GM12878 (cell line): ENCODE results near the gene B3GNT8. TPM values are rescaled to one million over a fixed set of nuclear protein-coding genes. Genes with fewer than 3 reads are reported as not detected.

ENCODE experiments used
- ATAC-seq: fragments of 200-7000 bp; cut with Tn5 transposase; 3 replicates; pipeline ENCODE4 v1.9.1; 2020; ENCODE audit warnings: mild to moderate bottlenecking, moderate library complexity
- BruUV-seq: library from RNA; stranded (reverse); fragments of 400-500 nt; replicated peaks from 2 replicates; lab custom pipeline; 2021; lab: Mats Ljungman, UMichigan
- CTCF ChIA-PET: fragments of 300-600 bp; sonication (Branson Sonifier 250); formaldehyde crosslinking; extraction: SDS; loops from one replicate; lab custom pipeline; 2021; ENCODE audit warnings: inconsistent platforms; lab: Yijun Ruan, JAX
- POLR2A ChIA-PET: fragments of 350-600 bp; formaldehyde crosslinking; extraction: SDS; loops from one replicate; lab custom pipeline; 2021; ENCODE audit warnings: inconsistent platforms; lab: Charles Lee
- RAD21 ChIA-PET: fragments of 300-600 bp; sonication (Branson Sonifier 250); formaldehyde crosslinking; loops from one replicate; lab custom pipeline; 2023; ENCODE audit warnings: antibody characterized with exemption; ENCODE audit not compliant: unreplicated experiment; lab: Charles Lee
- SMC1A ChIA-PET: fragments of 300-600 bp; sonication (Branson Sonifier 250); formaldehyde crosslinking; loops from one replicate; lab custom pipeline; 2023; ENCODE audit not compliant: unreplicated experiment, uncharacterized antibody; lab: Charles Lee
- DNase-seq: peaks from one replicate; pipeline ENCODE4 v3.0.0-alpha.2; 2011; ENCODE audit warnings: low read depth, low spot score
- FAIRE-seq: peaks from 3 replicates; lab custom pipeline; 2011; peaks lifted over from hg19 to GRCh38; lab: Jason Lieb, UNC
- H2AFZ ChIP-seq: 2 replicates; pipeline ENCODE4 v1.6.0; 2011; ENCODE audit warnings: low read depth, low read length, control low read depth; ENCODE audit not compliant: control insufficient read depth
- H3K27ac ChIP-seq: 2 replicates; pipeline ENCODE4 v1.5.1; 2011; ENCODE audit warnings: control low read depth; ENCODE audit not compliant: control insufficient read depth, insufficient read depth
- H3K27me3 ChIP-seq, 2 experiments: replicated peaks in 1 of 2; 2 replicates each; pipeline versions ENCODE4 v1.6.0 to v1.6.1; 2011; ENCODE audit warnings: low read length in 1 of 2; ENCODE audit not compliant: control insufficient read depth in 2 of 2, insufficient read depth in 2 of 2
- H3K36me3 ChIP-seq, 2 experiments: 2 replicates each; pipeline ENCODE4 v1.5.1; 2011; ENCODE audit warnings: low read length in 1 of 2; ENCODE audit not compliant: control insufficient read depth in 2 of 2, insufficient read depth in 2 of 2
- H3K4me1 ChIP-seq: 2 replicates; pipeline ENCODE4 v1.6.1; 2011; ENCODE audit warnings: mild to moderate bottlenecking, low read length, moderate library complexity, mixed read lengths; ENCODE audit not compliant: control insufficient read depth, insufficient read depth
- H3K4me2 ChIP-seq: 2 replicates; pipeline ENCODE4 v1.6.0; 2011; ENCODE audit warnings: control low read depth; ENCODE audit not compliant: control insufficient read depth, insufficient read depth
- H3K4me3 ChIP-seq: fragments of 200-600 bp; sonication (generic); 2 replicates; pipeline ENCODE4 v1.5.1; 2016
- H3K79me2 ChIP-seq: 2 replicates; pipeline ENCODE4 v1.6.0; 2011; ENCODE audit warnings: low read length; ENCODE audit not compliant: control insufficient read depth, insufficient read depth
- H3K9ac ChIP-seq: 2 replicates; pipeline ENCODE4 v1.8.0; 2011; ENCODE audit warnings: low read length, control low read depth, mixed read lengths; ENCODE audit not compliant: control insufficient read depth, insufficient read depth
- H3K9me3 ChIP-seq: replicated peaks from 3 replicates; pipeline ENCODE4 v1.5.1; 2011; ENCODE audit warnings: mild to moderate bottlenecking, low read length; ENCODE audit not compliant: control insufficient read depth, insufficient read depth
- H4K20me1 ChIP-seq: 2 replicates; pipeline ENCODE4 v1.6.0; 2011; ENCODE audit not compliant: control insufficient read depth, insufficient read depth
- POU2F2 ChIP-seq: IDR thresholded peaks from 3 replicates; pipeline ENCODE4 v1.6.1; 2011; ENCODE audit warnings: low read depth, mild to moderate bottlenecking, low read length, borderline replicate concordance
- RBBP5 ChIP-seq: fragments of 200-600 bp; sonication (generic); conservative IDR thresholded peaks from 2 replicates; pipeline ENCODE4 v1.6.1; 2016
- SMAD5 ChIP-seq: IDR thresholded peaks from 2 replicates; pipeline ENCODE4 v1.6.1; 2016; ENCODE audit warnings: antibody characterized with exemption, low read depth
- TARDBP ChIP-seq: IDR thresholded peaks from 2 replicates; pipeline ENCODE4 v1.6.1; 2016; ENCODE audit warnings: borderline replicate concordance
- TCF3 ChIP-seq: IDR thresholded peaks from 2 replicates; pipeline ENCODE4 v1.6.1; 2012; ENCODE audit warnings: low read depth, mild to moderate bottlenecking, low read length, borderline replicate concordance; ENCODE audit not compliant: insufficient read depth
- WRNIP1 ChIP-seq: IDR thresholded peaks from 2 replicates; pipeline ENCODE4 v1.6.1; 2011; ENCODE audit warnings: low read depth, low read length, improper control_type of control experiment, borderline replicate concordance
- WGBS: methylation state at CpG from one replicate; pipeline ENCODE4 v1.1.6; 2016; ENCODE audit warnings: low lambda C conversion rate; ENCODE audit not compliant: insufficient replicate concordance, insufficient coverage; ENCODE audit errors: missing lambda C conversion rate; 5-methylcytosine and 5-hydroxymethylcytosine counted together
- in situ Hi-C: fragments of 300-500 bp; cut with MboI; formaldehyde crosslinking; loops from 9 replicates; pipeline ENCODE4 v1.14.3; 2018; ENCODE audit warnings: mixed read lengths
- intact Hi-C: fragments of 100-400 bp; cut with micrococcal nuclease; formaldehyde crosslinking; loops from one replicate; pipeline ENCODE4 v1.14.2; 2022; ENCODE audit not compliant: unreplicated experiment
- polyA plus RNA-seq, 11 experiments: library from polyadenylated mRNA; depleted of rRNA in 4 of 11; unstranded in 6 of 11; stranded (reverse) in 5 of 11; fragments of >200 nt; fragmentation: Nextera tagmentation in 4 of 11; fragmentation: Illumina TruSeq in 1 of 11; extraction: Ambion mirVana in 4 of 11; extraction: Trizol in 1 of 11; gene quantifications; 1 replicate in 1 of 11; 2 replicates in 10 of 11; pipeline versions ENCODE4 v1.2.1 to v1.2.3, GENCODE V29; 2011 to 2016; ENCODE audit warnings: inconsistent platforms in 2 of 11, missing spikeins in 2 of 11, low read depth in 1 of 11
- total RNA-seq, 4 experiments: library from RNA; depleted of rRNA in 3 of 4; stranded (reverse); fragments of >200 nt in 3 of 4; fragmentation: Illumina TruSeq in 1 of 4; extraction: Trizol in 1 of 4; gene quantifications; 2 replicates each; pipeline versions ENCODE4 v1.2.1 to v1.2.3, GENCODE V29; 2013 to 2021
- TF ChIP-seq, protein P1 (sequence below): fragments of 150-350 bp; IDR thresholded peaks from 2 replicates; pipeline ENCODE4 v1.6.1; 2014; ENCODE audit warnings: mild to moderate bottlenecking, low read depth, low read length
- TF ChIP-seq, protein P2 (sequence below): IDR thresholded peaks from 2 replicates; pipeline ENCODE4 v1.6.1; 2011; ENCODE audit warnings: borderline replicate concordance, low read depth, mild to moderate bottlenecking, moderate library complexity, low read length; ENCODE audit not compliant: insufficient read depth, poor library complexity, severe bottlenecking
- TF ChIP-seq, protein P3 (sequence below): fragments of 450-650 bp; formaldehyde crosslinking; IDR thresholded peaks from 2 replicates; pipeline ENCODE4 v1.4.0; 2022; ENCODE audit warnings: mild to moderate bottlenecking, moderate library complexity
- TF ChIP-seq, protein P4 (sequence below): fragments of 450-650 bp; IDR thresholded peaks from 2 replicates; pipeline ENCODE4 v1.6.1; 2016; ENCODE audit warnings: mild to moderate bottlenecking

B3GNT8 gene
- total and polyA plus RNA-seq, 10 of the 15 experiments (the other 5 are each of a cell fraction or from before 2014, with no cell fraction given): 0.06 to 1.2 (median 0.31) TPM; not detected in 4

DNA sequence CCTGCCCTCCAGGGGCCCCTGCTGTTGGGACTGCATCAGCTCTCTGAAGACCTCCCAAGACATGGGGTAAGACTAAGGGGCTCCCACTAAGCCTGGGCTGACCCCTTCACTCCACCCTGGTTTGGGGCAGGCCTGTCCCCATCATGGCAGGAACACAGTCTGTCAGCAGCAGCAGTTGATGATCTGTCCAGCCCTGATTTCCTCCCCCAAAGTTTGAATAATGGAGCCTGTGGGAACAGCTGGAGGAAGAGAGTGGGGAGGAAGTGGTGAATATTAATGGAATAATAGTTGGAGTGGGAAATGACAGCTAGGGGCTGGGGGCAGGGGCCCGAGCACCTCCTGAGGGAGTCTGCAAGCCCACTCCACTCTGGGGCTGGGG lies 1.3 kb upstream of the B3GNT8 start:
- no peak; the same call in 2 of the 3 replicates for ATAC-seq
- POLR2A ChIA-PET: interaction anchor here (0.6 to 1.5 kb wide), 5 partner anchors 11 to 211 kb away, joined by 3 to 9 read pairs (median 4); partner anchors contain the start of gene DMAC2
- BruUV-seq: no TSS peak
- Histone ChIP-seq H3K4me1 (peaks cover 9% of the 10 kb centered on the region), H3K9me3 (no peaks in the 10 kb centered on the region), H4K20me1 (no peaks in the 10 kb centered on the region; the same call in 1 of the 2 replicates), H3K27me3 (no peaks in the 10 kb centered on the region), H2AFZ (no peak overlapping the region), H3K9ac (0 out of 2 replicates have a peak overlapping the region, but pooled peaks have one; percentile 5), H3K27ac (peak overlapping the region; percentile 67), H3K4me3 (no peak overlapping the region), H3K4me2 (peak overlapping the region; percentile 52), H3K36me3 (peaks cover 10 to 19% of the 10 kb centered on the region in 2 experiments), H3K79me2 (no peaks in the 10 kb centered on the region; the same call in 1 of the 2 replicates)
- in situ Hi-C loops (no loop called here), intact Hi-C loops (no loop called here)
- no peak for DNase-seq
- FAIRE-seq: no peak
- RAD21 ChIA-PET: interaction anchor here (1.0 to 1.6 kb wide), 2 partner anchors 11 to 77 kb away, joined by 3 read pairs; no protein-coding TSS in a partner anchor
- WGBS: 71% methylated on average over 1 of the region's 1 CpG
- CTCF ChIA-PET: interaction anchor here (0.7 to 1.9 kb wide), 4 partner anchors 9 to 20 kb away, joined by 3 to 8 read pairs (median 4); partner anchors contain the start of gene DMAC2
- TF ChIP-seq TCF3: no peak
- no peak for TF ChIP-seq WRNIP1
- no peak for TF ChIP-seq RBBP5
- TF ChIP-seq, protein P1, sequence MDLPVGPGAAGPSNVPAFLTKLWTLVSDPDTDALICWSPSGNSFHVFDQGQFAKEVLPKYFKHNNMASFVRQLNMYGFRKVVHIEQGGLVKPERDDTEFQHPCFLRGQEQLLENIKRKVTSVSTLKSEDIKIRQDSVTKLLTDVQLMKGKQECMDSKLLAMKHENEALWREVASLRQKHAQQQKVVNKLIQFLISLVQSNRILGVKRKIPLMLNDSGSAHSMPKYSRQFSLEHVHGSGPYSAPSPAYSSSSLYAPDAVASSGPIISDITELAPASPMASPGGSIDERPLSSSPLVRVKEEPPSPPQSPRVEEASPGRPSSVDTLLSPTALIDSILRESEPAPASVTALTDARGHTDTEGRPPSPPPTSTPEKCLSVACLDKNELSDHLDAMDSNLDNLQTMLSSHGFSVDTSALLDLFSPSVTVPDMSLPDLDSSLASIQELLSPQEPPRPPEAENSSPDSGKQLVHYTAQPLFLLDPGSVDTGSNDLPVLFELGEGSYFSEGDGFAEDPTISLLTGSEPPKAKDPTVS: no peak
- TF ChIP-seq, protein P2, sequence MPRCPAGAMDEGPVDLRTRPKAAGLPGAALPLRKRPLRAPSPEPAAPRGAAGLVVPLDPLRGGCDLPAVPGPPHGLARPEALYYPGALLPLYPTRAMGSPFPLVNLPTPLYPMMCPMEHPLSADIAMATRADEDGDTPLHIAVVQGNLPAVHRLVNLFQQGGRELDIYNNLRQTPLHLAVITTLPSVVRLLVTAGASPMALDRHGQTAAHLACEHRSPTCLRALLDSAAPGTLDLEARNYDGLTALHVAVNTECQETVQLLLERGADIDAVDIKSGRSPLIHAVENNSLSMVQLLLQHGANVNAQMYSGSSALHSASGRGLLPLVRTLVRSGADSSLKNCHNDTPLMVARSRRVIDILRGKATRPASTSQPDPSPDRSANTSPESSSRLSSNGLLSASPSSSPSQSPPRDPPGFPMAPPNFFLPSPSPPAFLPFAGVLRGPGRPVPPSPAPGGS: no peak
- TF ChIP-seq, protein P3, sequence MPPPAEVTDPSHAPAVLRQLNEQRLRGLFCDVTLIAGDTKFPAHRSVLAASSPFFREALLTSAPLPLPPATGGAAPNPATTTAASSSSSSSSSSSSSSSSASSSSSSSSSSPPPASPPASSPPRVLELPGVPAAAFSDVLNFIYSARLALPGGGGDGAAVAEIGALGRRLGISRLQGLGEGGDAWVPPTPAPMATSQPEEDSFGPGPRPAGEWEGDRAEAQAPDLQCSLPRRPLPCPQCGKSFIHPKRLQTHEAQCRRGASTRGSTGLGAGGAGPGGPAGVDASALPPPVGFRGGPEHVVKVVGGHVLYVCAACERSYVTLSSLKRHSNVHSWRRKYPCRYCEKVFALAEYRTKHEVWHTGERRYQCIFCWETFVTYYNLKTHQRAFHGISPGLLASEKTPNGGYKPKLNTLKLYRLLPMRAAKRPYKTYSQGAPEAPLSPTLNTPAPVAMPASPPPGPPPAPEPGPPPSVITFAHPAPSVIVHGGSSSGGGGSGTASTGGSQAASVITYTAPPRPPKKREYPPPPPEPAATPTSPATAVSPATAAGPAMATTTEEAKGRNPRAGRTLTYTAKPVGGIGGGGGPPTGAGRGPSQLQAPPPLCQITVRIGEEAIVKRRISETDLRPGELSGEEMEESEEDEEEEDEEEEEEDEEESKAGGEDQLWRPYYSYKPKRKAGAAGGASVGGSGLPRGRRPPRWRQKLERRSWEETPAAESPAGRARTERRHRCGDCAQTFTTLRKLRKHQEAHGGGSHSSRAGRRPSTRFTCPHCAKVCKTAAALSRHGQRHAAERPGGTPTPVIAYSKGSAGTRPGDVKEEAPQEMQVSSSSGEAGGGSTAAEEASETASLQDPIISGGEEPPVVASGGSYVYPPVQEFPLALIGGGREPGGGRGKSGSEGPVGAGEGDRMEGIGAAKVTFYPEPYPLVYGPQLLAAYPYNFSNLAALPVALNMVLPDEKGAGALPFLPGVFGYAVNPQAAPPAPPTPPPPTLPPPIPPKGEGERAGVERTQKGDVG: no peak
- no peak for TF ChIP-seq TARDBP
- TF ChIP-seq SMAD5: no peak
- TF ChIP-seq, protein P4, sequence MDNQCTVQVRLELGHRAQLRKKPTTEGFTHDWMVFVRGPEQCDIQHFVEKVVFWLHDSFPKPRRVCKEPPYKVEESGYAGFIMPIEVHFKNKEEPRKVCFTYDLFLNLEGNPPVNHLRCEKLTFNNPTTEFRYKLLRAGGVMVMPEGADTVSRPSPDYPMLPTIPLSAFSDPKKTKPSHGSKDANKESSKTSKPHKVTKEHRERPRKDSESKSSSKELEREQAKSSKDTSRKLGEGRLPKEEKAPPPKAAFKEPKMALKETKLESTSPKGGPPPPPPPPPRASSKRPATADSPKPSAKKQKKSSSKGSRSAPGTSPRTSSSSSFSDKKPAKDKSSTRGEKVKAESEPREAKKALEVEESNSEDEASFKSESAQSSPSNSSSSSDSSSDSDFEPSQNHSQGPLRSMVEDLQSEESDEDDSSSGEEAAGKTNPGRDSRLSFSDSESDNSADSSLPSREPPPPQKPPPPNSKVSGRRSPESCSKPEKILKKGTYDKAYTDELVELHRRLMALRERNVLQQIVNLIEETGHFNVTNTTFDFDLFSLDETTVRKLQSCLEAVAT: no peak
- no peak for TF ChIP-seq POU2F2
- SMC1A ChIA-PET: no interaction called here
